ENCODE results near the gene KIF5B. TPM values are rescaled to one million over a fixed set of nuclear protein-coding genes. Genes with fewer than 3 reads are reported as not detected.
"Not testable (repeated sequence)": the region's sequence is repeated elsewhere in the genome, so short reads cannot be mapped to it uniquely, and the experiment has no call there.

Gene KIF5B
- total RNA-seq, 4 donors from 2014 or later = 79.8 to 145 (median 119) TPM

- ATAC-seq (ENCODE audit: low FRiP score) (no peak), DNase-seq (ENCODE audit: low spot score) (no peak)
- no peak for TF ChIP-seq CTCF (IDR thresholded peaks at IDR 0.05)
Observed at GRCh38 chr10:32073128-32073527, 16.9 kb upstream of the KIF5B start.

- DNase-seq (ENCODE audit: low spot score) = no peak
- no peak for TF ChIP-seq CTCF (IDR thresholded peaks at IDR 0.05)
- ATAC-seq (ENCODE audit: low FRiP score) = no peak
Observed at GRCh38 chr10:32072025-32072800, 16.0 kb upstream of the KIF5B start.

- ATAC-seq (ENCODE audit: low FRiP score) (no peak), DNase-seq (ENCODE audit: low spot score) (no peak)
- TF ChIP-seq CTCF (IDR thresholded peaks at IDR 0.05) = no peak
Observed at GRCh38 chr10:32070645-32071044, 14.4 kb upstream of the KIF5B start.

GRCh38 chr10:32068569-32068968 lies 12.3 kb upstream of the KIF5B start:
- no peak for TF ChIP-seq CTCF (IDR thresholded peaks at IDR 0.05)
- ATAC-seq (ENCODE audit: low FRiP score) = no peak
- no peak for DNase-seq (ENCODE audit: low spot score)

- ATAC-seq (ENCODE audit: low FRiP score); DNase-seq (ENCODE audit: low spot score): not testable (repeated sequence)
Observed at GRCh38 chr10:32067931-32068330, 11.7 kb upstream of the KIF5B start.

GRCh38 chr10:32065856-32066255 lies 9.6 kb upstream of the KIF5B start:
- DNase-seq (ENCODE audit: low spot score) (no peak), ATAC-seq (ENCODE audit: low FRiP score) (peak; percentile 66)
- no peak for TF ChIP-seq CTCF (IDR thresholded peaks at IDR 0.05)

GRCh38 chr10:32061440-32061839 lies 5.2 kb upstream of the KIF5B start:
- DNase-seq (ENCODE audit: low spot score) = no peak
- no peak for TF ChIP-seq CTCF (IDR thresholded peaks at IDR 0.05)

More at GRCh38 chr10:32061440-32061839, 5.2 kb upstream of the KIF5B start:
- ATAC-seq (ENCODE audit: low FRiP score) = no peak

Measured in omental fat pad (tissue), 4 donors.